Measurements from ENCODE around the gene CCNT1.

DNA sequence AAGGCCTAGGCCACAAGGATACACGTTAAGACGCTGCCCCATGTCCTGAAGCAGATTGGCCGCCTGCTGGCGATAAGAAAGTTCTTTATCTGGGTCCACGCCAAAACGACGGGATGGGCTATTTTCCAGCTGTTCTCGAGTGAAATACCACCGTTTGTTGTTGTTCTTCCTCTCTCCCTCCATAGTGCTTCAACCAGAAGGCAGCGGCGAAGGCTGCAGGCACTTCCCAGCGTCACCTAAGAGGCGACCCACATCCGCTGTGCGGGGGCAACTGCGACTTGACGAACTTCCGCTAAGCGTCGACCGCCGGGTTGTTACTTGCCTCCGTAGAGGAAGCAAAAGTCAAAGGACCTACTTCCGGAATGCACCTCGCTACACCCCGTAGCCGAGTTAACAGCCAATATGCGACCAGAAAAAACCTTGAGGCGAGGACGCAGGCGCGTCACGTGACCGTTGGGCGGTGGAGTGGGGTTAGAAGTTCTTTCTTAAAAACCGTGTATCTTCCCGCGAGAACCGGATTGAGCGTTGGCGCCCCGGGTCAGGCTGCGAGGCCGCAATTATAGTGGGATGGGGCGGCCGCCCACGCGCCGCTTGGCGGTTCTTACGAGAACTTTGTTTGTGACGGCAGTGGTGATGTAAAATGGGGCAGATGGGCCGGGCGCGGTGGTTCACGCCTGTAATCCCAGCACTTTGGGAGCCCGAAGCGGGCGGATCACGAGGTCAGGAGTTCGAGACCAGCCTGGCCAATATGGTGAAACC, at the start of gene CCNT1:
- TF ChIP-seq, protein P1, sequence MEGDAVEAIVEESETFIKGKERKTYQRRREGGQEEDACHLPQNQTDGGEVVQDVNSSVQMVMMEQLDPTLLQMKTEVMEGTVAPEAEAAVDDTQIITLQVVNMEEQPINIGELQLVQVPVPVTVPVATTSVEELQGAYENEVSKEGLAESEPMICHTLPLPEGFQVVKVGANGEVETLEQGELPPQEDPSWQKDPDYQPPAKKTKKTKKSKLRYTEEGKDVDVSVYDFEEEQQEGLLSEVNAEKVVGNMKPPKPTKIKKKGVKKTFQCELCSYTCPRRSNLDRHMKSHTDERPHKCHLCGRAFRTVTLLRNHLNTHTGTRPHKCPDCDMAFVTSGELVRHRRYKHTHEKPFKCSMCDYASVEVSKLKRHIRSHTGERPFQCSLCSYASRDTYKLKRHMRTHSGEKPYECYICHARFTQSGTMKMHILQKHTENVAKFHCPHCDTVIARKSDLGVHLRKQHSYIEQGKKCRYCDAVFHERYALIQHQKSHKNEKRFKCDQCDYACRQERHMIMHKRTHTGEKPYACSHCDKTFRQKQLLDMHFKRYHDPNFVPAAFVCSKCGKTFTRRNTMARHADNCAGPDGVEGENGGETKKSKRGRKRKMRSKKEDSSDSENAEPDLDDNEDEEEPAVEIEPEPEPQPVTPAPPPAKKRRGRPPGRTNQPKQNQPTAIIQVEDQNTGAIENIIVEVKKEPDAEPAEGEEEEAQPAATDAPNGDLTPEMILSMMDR (IDR thresholded peaks at IDR 0.05): peak; percentile 21 to 62 (median 38)
- TF ChIP-seq POLR2A (IDR thresholded peaks at IDR 0.05): peak; percentile 23 to 64
